Measurements from ENCODE around the gene FBF1. TPM values are rescaled to one million over a fixed set of nuclear protein-coding genes. Genes with fewer than 3 reads are reported as not detected.

Gene FBF1
- total RNA-seq, 1 donor from 2014 or later: 8.9 TPM

DNA sequence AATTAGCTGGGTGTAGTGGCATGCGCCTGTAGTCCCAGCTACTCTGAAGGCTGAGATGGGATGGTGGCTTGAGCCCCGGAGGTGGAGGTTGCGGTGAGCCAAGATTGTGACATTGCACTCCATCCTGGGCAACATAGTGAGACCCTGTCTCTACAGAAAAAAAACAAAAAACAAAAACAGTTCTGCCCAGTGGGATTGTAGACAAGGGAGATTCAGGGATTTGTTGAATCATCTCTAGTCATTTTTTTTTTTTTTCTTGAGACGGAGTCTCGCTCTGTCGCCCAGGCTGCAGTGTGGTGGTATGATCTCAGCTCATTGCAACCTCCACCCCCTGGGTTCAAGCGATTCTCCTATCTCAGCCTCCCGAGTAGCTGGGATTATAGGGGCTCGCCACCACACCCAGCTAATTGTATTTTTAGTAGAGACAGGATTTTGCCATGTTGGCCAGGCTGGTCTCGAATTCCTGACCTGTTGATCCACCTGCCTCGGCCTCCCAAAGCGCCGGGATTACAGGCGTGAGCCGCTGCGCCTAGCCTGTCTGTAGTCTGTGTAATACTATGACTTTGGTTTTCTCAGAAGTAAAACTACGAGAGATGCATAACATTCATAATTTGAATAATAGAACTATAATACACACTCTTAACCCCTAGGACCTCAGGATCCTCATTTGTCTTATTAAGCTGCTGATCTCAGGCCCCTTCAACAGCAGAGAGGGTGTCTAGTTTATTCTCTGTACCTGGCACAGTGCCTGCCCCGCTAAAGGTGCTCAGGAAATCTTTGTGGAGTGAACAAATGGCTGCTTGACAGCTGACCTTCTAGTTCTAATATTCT is 39.6 kb upstream of the FBF1 start:
- H3K27ac ChIP-seq: peak overlapping the region; percentile 93 to 99
- peaks cover 0 to 2% of the 10 kb centered on the region in 2 donors for H3K36me3 ChIP-seq
- H3K27me3 ChIP-seq: no peaks in the 10 kb centered on the region
- H3K9me3 ChIP-seq: no peaks in the 10 kb centered on the region
- intact Hi-C loops (cut with DNase I): no loop called here
- no peak for DNase-seq (ENCODE audit: low spot score in 2 of 2)
- TF ChIP-seq CTCF (IDR thresholded peaks at IDR 0.05): no peak
- peaks cover 2 to 26% of the 10 kb centered on the region in 2 donors for H3K4me1 ChIP-seq
- H3K4me3 ChIP-seq: peak overlapping the region; percentile 76 to 88

DNA sequence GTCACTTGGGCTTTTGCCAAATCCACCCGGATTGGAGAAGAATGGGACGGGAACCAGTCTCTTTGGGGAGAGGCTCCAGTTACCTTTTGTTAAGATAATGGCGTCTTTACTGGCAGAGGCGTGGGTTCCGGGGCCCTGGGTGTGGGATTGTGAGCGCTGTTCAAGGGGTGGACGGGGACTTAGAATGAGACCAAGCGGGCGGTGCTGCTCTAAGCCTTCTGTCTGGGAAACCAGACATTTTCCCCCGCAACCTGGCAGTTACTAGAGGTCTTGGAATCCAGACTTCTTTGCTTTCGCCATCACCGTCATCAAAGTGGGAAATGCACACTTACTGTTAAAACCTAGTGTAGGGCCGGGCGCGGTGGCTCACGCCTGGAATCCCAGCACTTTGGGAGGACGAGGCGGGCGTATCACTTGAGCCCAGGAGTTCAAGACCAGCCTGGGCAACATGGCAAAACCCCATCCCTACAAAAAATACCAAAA is 38.9 kb upstream of the FBF1 start:
- Histone ChIP-seq H3K4me1 (peaks cover 2 to 26% of the 10 kb centered on the region in 2 donors), H3K27ac (peak overlapping the region; percentile 93 to 99), H3K9me3 (no peaks in the 10 kb centered on the region), H3K4me3 (peak overlapping the region; percentile 76 to 88), H3K27me3 (no peaks in the 10 kb centered on the region), H3K36me3 (peaks cover 0 to 2% of the 10 kb centered on the region in 2 donors)
- peak in 1 of 2 donors; percentile 87 for DNase-seq (ENCODE audit: low spot score in 2 of 2)
- intact Hi-C loops (cut with DNase I): loop anchor here (1.0 to 10.0 kb wide), 6 partner anchors 38 to 373 kb away; partner anchors contain the start of genes FBF1, MRPL38, PRPSAP1 and TRIM65
- no peak for TF ChIP-seq CTCF (IDR thresholded peaks at IDR 0.05)

GRCh38 chr17:75978938-75979704 is 38.3 kb upstream of the FBF1 start, which contains the start of the genes ACOX1 and TEN1:
TSS of gene ACOX1 (minus strand) at chr17:75979166. CDS start at chr17:75979073, 93 bp downstream.
TSS of gene TEN1 (plus strand) at chr17:75979240. CDS start at chr17:75986193, 6,953 bp downstream.
- H3K4me1 ChIP-seq: peaks cover 2 to 26% of the 10 kb centered on the region in 2 donors
- intact Hi-C loops (cut with DNase I): loop anchor here (1.0 to 10.0 kb wide), 6 partner anchors 38 to 373 kb away; partner anchors contain the start of genes FBF1, MRPL38, PRPSAP1 and TRIM65

GRCh38 chr17:75976175-75976848 is 35.5 kb upstream of the FBF1 start:
- Histone ChIP-seq H3K4me3 (no peak overlapping the region), H3K36me3 (peaks cover 0 to 14% of the 10 kb centered on the region in 2 donors), H3K4me1 (peaks cover 2 to 26% of the 10 kb centered on the region in 2 donors), H3K27ac (no peak overlapping the region), H3K27me3 (no peaks in the 10 kb centered on the region), H3K9me3 (no peaks in the 10 kb centered on the region)
- DNase-seq (ENCODE audit: low spot score in 2 of 2): no peak
- no peak for TF ChIP-seq CTCF (IDR thresholded peaks at IDR 0.05)
- intact Hi-C loops (cut with DNase I): loop anchor here (5.0 to 10.0 kb wide), 3 partner anchors 224 to 376 kb away; partner anchors contain the start of genes PRPSAP1 and UBALD2

More at GRCh38 chr17:75978938-75979704, 38.3 kb upstream of the FBF1 start, which contains the start of the genes ACOX1 and TEN1:
- no peaks in the 10 kb centered on the region for H3K9me3 ChIP-seq
- peak within 1 kb of the TSS; percentile 76 to 88 for H3K4me3 ChIP-seq
- H3K27me3 ChIP-seq: no peaks in the 10 kb centered on the region
- H3K36me3 ChIP-seq: peaks cover 0 to 6% of the 10 kb centered on the region in 2 donors
- peak within 1 kb of the TSS; percentile 93 to 99 for H3K27ac ChIP-seq
- peak; percentile 15 to 35 (median 33) for TF ChIP-seq CTCF (IDR thresholded peaks at IDR 0.05)
- peak; percentile 89 to 98 for DNase-seq (ENCODE audit: low spot score in 2 of 2)

Data from ascending aorta (tissue), 2 donors.